Natural killer cell treated with Interleukin-12 subunit alpha and Interleukin-12 subunit beta and Interleukin-15 and Interleukin-18, amount 100 ng/mL, for 72 hours (primary cell): ENCODE results near the gene ZAR1L. TPM values are rescaled to one million over a fixed set of nuclear protein-coding genes. Genes with fewer than 3 reads are reported as not detected.
"Not testable (repeated sequence)": the region's sequence is repeated elsewhere in the genome, so short reads cannot be mapped to it uniquely, and the experiment has no call there.

Experiments
- ATAC-seq, 2 donors: fragments of 150-1000 bp; cut with Tn5 transposase in 1 of 2; sonication (Bioruptor Pico), chemical (Tn5 transposase) in 1 of 2; 2 replicates each; pipeline ENCODE4 v1.10.0; 2021
- DNase-seq: peaks from one replicate; pipeline ENCODE4 v3.0.0; 2022; ENCODE audit warnings: low spot score
- H3K27ac Mint-ChIP-seq, 2 donors: 1 replicate in 1 of 2; 2 replicates in 1 of 2; pipeline ENCODE4 v1.8.0; 2022; ENCODE audit warnings: mixed read lengths in 2 of 2, mild to moderate bottlenecking in 1 of 2, moderate library complexity in 1 of 2
- H3K27me3 Mint-ChIP-seq, 2 donors: 1 replicate in 1 of 2; 2 replicates in 1 of 2; pipeline ENCODE4 v1.8.0; 2022; ENCODE audit warnings: mixed read lengths in 2 of 2
- H3K36me3 Mint-ChIP-seq: one replicate; pipeline ENCODE4 v1.8.0; 2022; ENCODE audit warnings: mixed read lengths
- H3K4me1 Mint-ChIP-seq, 2 donors: 1 replicate in 1 of 2; 2 replicates in 1 of 2; pipeline ENCODE4 v1.8.0; 2022; ENCODE audit warnings: low read depth in 2 of 2, mixed read lengths in 2 of 2, mild to moderate bottlenecking in 1 of 2
- H3K4me3 Mint-ChIP-seq: one replicate; pipeline ENCODE4 v1.8.0; 2022; ENCODE audit warnings: mixed read lengths
- H3K9me3 Mint-ChIP-seq: 2 replicates; pipeline ENCODE4 v1.8.0; 2022; ENCODE audit warnings: mixed read lengths
- total RNA-seq, 2 donors: library from RNA; stranded (reverse); gene quantifications; one replicate each; pipeline ENCODE4 v1.2.3, GENCODE V29; 2022

Gene ZAR1L
- total RNA-seq, result not detected

- no peaks in the 10 kb centered on the region for H3K9me3 Mint-ChIP-seq
- peaks cover 16 to 33% of the 10 kb centered on the region in 2 donors for H3K4me1 Mint-ChIP-seq
- ATAC-seq, result peak; percentile 95 to 96
- H3K27me3 Mint-ChIP-seq, result no peaks in the 10 kb centered on the region
- peak within 1 kb of the TSS; percentile 100 for H3K27ac Mint-ChIP-seq
- H3K4me3 Mint-ChIP-seq, result peak within 1 kb of the TSS; percentile 97
- DNase-seq, result peak; percentile 93
- no peaks in the 10 kb centered on the region for H3K36me3 Mint-ChIP-seq
These were observed at the start of gene ZAR1L, which contains the start of gene BRCA2 for GRCh38 chr13:32315238-32316027. Gene ZAR1L, minus strand, starts transcription at chr13:32315363. Its CDS starts 3,438 bp downstream, at chr13:32311925. Gene BRCA2, plus strand, starts transcription at chr13:32315508. Its CDS starts 953 bp downstream, at chr13:32316461.

- H3K36me3 Mint-ChIP-seq, result no peaks in the 10 kb centered on the region
- H3K27me3 Mint-ChIP-seq, result no peaks in the 10 kb centered on the region
- no peak overlapping the region for H3K4me3 Mint-ChIP-seq
- no peak overlapping the region for H3K27ac Mint-ChIP-seq
- ATAC-seq, result no peak
- H3K4me1 Mint-ChIP-seq, result no peaks in the 10 kb centered on the region
- no peaks in the 10 kb centered on the region for H3K9me3 Mint-ChIP-seq
- no peak for DNase-seq
These were observed 47.4 kb upstream of the ZAR1L start for GRCh38 chr13:32362574-32362973.

- not testable (repeated sequence) for H3K9me3 Mint-ChIP-seq, H3K4me3 Mint-ChIP-seq, H3K27ac Mint-ChIP-seq, H3K27me3 Mint-ChIP-seq, H3K36me3 Mint-ChIP-seq, DNase-seq, ATAC-seq, H3K4me1 Mint-ChIP-seq
These were observed 40.8 kb upstream of the ZAR1L start for GRCh38 chr13:32355935-32356334.

GRCh38 chr13:32354040-32354439 is 38.9 kb upstream of the ZAR1L start:
- no peak for ATAC-seq
- Mint-ChIP-seq H3K4me3 (no peak overlapping the region), H3K4me1 (peaks cover 10 to 13% of the 10 kb centered on the region in 2 donors)

GRCh38 chr13:32350839-32351441 is 35.8 kb upstream of the ZAR1L start:
- H3K9me3 Mint-ChIP-seq, H3K27me3 Mint-ChIP-seq, DNase-seq: not testable (repeated sequence)
- peak; percentile 49 to 72 for ATAC-seq
- peak overlapping the region; percentile 15 for H3K4me3 Mint-ChIP-seq
- H3K36me3 Mint-ChIP-seq, result peaks cover 23% of the 10 kb centered on the region
- peak overlapping the region in 1 of 2 donors; percentile 40 for H3K27ac Mint-ChIP-seq
- peaks cover 17% of the 10 kb centered on the region in 2 donors for H3K4me1 Mint-ChIP-seq

More at GRCh38 chr13:32354040-32354439, 38.9 kb upstream of the ZAR1L start:
- peaks cover 9% of the 10 kb centered on the region for H3K36me3 Mint-ChIP-seq
- no peaks in the 10 kb centered on the region for H3K9me3 Mint-ChIP-seq
- DNase-seq, result no peak
- no peak overlapping the region for H3K27ac Mint-ChIP-seq
- H3K27me3 Mint-ChIP-seq, result no peaks in the 10 kb centered on the region

GRCh38 chr13:32347651-32348050 is 32.5 kb upstream of the ZAR1L start:
- Mint-ChIP-seq H3K27ac (peak overlapping the region in 1 of 2 donors; percentile 64), H3K4me1 (peaks cover 17% of the 10 kb centered on the region in 2 donors), H3K9me3 (no peaks in the 10 kb centered on the region), H3K27me3 (no peaks in the 10 kb centered on the region), H3K36me3 (peaks cover 27% of the 10 kb centered on the region), H3K4me3 (no peak overlapping the region)
- DNase-seq (no peak), ATAC-seq (no peak)

GRCh38 chr13:32340914-32341313 is 25.8 kb upstream of the ZAR1L start:
- DNase-seq (no peak), ATAC-seq (no peak)
- no peaks in the 10 kb centered on the region for H3K27me3 Mint-ChIP-seq
- no peak overlapping the region for H3K27ac Mint-ChIP-seq
- H3K4me3 Mint-ChIP-seq, result no peak overlapping the region
- no peaks in the 10 kb centered on the region for H3K4me1 Mint-ChIP-seq
- H3K36me3 Mint-ChIP-seq, result peaks cover 16% of the 10 kb centered on the region
- no peaks in the 10 kb centered on the region for H3K9me3 Mint-ChIP-seq

- no peak for ATAC-seq
- Mint-ChIP-seq H3K27ac (no peak overlapping the region), H3K9me3 (no peaks in the 10 kb centered on the region), H3K4me1 (no peaks in the 10 kb centered on the region), H3K27me3 (no peaks in the 10 kb centered on the region), H3K4me3 (no peak overlapping the region), H3K36me3 (peaks cover 25% of the 10 kb centered on the region)
- no peak for DNase-seq
These were observed 19.5 kb upstream of the ZAR1L start for GRCh38 chr13:32334671-32335070.

- Mint-ChIP-seq H3K4me3 (no peak overlapping the region), H3K27ac (no peak overlapping the region), H3K9me3 (no peaks in the 10 kb centered on the region), H3K27me3 (no peaks in the 10 kb centered on the region), H3K4me1 (no peaks in the 10 kb centered on the region), H3K36me3 (peaks cover 12% of the 10 kb centered on the region)
- ATAC-seq, result no peak
- no peak for DNase-seq
These were observed 15.3 kb upstream of the ZAR1L start for GRCh38 chr13:32330441-32330840.

- no peak for DNase-seq
- no peaks in the 10 kb centered on the region for H3K9me3 Mint-ChIP-seq
- no peaks in the 10 kb centered on the region for H3K4me1 Mint-ChIP-seq
- H3K27ac Mint-ChIP-seq, result no peak overlapping the region
- no peak overlapping the region for H3K4me3 Mint-ChIP-seq
- H3K36me3 Mint-ChIP-seq, result no peaks in the 10 kb centered on the region
- no peaks in the 10 kb centered on the region for H3K27me3 Mint-ChIP-seq
- ATAC-seq, result no peak
These were observed 8.7 kb upstream of the ZAR1L start for GRCh38 chr13:32323912-32324311.

- Mint-ChIP-seq H3K27ac (no peak overlapping the region), H3K9me3 (no peaks in the 10 kb centered on the region), H3K4me1 (peaks cover 0 to 7% of the 10 kb centered on the region in 2 donors), H3K4me3 (no peak overlapping the region), H3K36me3 (no peaks in the 10 kb centered on the region), H3K27me3 (no peaks in the 10 kb centered on the region)
- no peak for DNase-seq
- no peak for ATAC-seq
These were observed 5.4 kb upstream of the ZAR1L start for GRCh38 chr13:32320528-32320927.

- no peak overlapping the region for H3K4me3 Mint-ChIP-seq
- no peaks in the 10 kb centered on the region for H3K36me3 Mint-ChIP-seq
- H3K27me3 Mint-ChIP-seq, result no peaks in the 10 kb centered on the region
- DNase-seq, result no peak
- ATAC-seq, result no peak
- H3K4me1 Mint-ChIP-seq, result peaks cover 11 to 23% of the 10 kb centered on the region in 2 donors
- H3K27ac Mint-ChIP-seq, result no peak overlapping the region
- H3K9me3 Mint-ChIP-seq, result no peaks in the 10 kb centered on the region
These were observed 2.7 kb upstream of the ZAR1L start for GRCh38 chr13:32317716-32318465.

- no peak for DNase-seq
- Mint-ChIP-seq H3K36me3 (no peaks in the 10 kb centered on the region), H3K4me3 (peak overlapping the region; percentile 97), H3K27ac (peak overlapping the region; percentile 100), H3K27me3 (no peaks in the 10 kb centered on the region), H3K9me3 (no peaks in the 10 kb centered on the region), H3K4me1 (peaks cover 13 to 27% of the 10 kb centered on the region in 2 donors)
- no peak for ATAC-seq
These were observed 1.3 kb upstream of the ZAR1L start for GRCh38 chr13:32316501-32316900.

- Mint-ChIP-seq H3K36me3 (no peaks in the 10 kb centered on the region), H3K4me3 (peak overlapping the region; percentile 97), H3K4me1 (peaks cover 13 to 27% of the 10 kb centered on the region in 2 donors), H3K9me3 (no peaks in the 10 kb centered on the region), H3K27me3 (no peaks in the 10 kb centered on the region), H3K27ac (peak overlapping the region; percentile 100)
- ATAC-seq (peak in 1 of 2 donors; percentile 37), DNase-seq (no peak)
These were observed 821 bp upstream of the ZAR1L start for GRCh38 chr13:32316028-32316339.
